SKM-1 treated with dmso at 0.1 percent for 144 hours (cell line): ENCODE measurements around the gene ACYP2.

Experiments
- DNase-seq: peaks from one replicate; lab custom pipeline; 2025; ENCODE audit not compliant: unreplicated experiment; lab: John Stamatoyannopoulos, UW

ACYP2 gene

GRCh38 chr2:54149638-54150441 is 34.4 kb downstream of the ACYP2 start:
- DNase-seq: no peak

- DNase-seq: no peak
Measured at GRCh38 chr2:54158311-54158710, 42.9 kb downstream of the ACYP2 start.

- DNase-seq: no peak
Measured at GRCh38 chr2:54161660-54162424, 46.4 kb downstream of the ACYP2 start.

DNA sequence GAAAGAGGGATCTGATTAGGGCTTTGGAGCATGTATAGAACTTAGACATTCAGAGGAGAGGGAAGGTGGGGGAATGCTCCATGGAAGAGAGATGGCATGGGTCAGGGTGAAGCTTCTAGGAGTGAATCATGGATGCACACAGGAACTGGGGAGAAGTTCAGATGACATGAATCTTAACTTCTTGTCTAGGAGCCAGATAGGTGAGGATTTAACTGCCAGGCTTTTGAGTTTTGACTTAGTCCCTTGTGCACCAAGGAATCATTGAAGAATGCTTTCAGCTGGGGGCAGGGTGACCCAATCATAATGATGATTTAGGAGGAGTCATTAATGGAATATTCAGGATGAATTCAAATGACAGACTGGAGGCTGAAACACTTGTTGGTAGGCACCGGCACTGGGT is 48.7 kb downstream of the ACYP2 start:
- no peak for DNase-seq

DNA sequence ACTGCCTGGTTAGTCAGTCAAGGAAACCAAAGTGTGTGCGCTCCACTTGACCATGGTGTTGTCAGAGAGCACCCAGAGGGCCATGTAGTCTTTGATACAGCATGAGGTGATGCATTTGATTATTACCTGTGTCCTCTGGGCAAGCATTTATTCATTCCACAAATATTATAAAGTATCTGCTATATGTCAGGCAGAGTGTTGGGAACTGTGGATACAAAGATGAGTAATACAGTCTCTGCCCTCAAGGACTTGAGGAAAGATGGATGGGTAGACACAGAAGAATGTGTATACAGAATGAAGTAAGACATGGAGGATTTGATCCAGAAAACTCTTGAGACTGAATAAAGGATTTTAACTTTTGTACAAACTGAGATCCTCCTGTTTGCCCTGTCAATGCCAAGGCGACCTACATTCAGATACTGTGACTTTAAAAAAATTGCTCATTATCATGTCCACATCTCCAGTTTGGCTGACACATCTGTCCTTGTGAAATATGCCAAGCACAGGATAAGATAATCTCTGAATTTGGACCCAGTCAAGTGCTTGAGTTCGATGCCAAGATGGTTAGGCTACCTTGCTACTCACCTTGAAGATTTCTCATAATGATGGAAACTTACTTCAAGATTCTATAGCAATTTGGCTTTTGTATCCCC is 50.8 kb downstream of the ACYP2 start:
- DNase-seq: no peak

DNA sequence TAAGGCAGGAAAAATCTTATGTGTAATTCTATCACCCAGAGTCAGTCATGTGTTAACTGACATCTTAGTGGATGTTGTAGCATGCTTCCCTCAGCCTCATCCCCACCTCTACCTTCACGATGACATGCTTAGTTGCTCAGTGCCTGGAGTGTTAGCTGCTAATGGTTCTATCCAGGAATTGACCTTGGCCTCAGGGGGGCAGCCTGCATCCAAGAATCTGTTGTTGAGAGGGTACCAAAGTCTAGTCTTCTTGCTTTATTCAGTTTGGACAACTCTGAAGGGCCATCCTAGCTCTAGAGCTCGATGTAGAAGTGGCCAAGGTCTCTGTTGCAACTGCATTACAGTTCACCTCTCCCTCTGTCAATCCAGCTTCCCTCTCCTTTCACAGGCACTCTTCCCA is 61.2 kb downstream of the ACYP2 start:
- no peak for DNase-seq

- DNase-seq: no peak
Measured at GRCh38 chr2:54183281-54183680, 67.9 kb downstream of the ACYP2 start.

- no peak for DNase-seq
Measured at GRCh38 chr2:54183972-54184371, 68.6 kb downstream of the ACYP2 start.

DNA sequence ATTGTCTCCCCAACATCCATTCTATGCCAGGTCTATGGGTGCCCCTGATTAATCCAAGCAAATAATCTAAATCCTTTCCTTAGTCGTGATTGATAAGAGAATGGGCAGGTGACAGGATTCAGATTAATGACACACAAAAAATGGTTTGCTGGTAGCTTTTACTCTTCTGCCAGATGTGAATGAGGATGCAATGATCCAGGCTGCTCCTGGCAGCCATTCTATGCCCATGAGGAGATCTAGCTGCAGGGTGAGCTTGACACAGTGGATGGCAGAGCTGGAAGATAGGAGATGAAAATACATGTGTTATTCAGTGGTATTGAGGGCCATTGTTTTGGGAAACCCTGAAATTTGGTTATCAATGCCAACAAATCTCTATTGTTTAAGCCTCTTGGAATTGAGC is 69.7 kb downstream of the ACYP2 start:
- DNase-seq: no peak

GRCh38 chr2:54187331-54187730 is 71.9 kb downstream of the ACYP2 start:
- DNase-seq: no peak

GRCh38 chr2:54189539-54189938 is 74.1 kb downstream of the ACYP2 start:
- DNase-seq: no peak

GRCh38 chr2:54191361-54192135 is 76.1 kb downstream of the ACYP2 start:
- no peak for DNase-seq

- no peak for DNase-seq
Measured at GRCh38 chr2:54194761-54195750, 79.6 kb downstream of the ACYP2 start.

DNA sequence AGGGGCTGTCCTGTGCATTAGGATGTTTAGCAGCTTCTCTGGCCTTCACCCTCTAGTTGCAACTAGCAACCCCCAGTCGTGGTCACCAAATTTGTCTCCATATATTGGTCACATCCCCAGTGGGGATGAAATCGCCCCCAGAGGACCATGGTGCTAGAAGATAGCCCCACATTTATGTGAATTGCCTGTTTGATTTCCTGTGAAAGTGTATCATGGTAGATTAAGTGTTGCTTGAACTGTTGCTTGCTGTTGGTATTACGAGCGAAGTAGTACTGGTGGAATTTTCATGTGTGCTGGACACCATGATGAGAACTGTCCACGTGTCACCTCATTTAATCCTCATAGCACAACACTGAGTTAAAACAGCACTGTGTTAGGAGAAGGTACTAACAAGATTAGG is 81.2 kb downstream of the ACYP2 start:
- DNase-seq: no peak

GRCh38 chr2:54204476-54204875 is 89.1 kb downstream of the ACYP2 start:
- no peak for DNase-seq

DNA sequence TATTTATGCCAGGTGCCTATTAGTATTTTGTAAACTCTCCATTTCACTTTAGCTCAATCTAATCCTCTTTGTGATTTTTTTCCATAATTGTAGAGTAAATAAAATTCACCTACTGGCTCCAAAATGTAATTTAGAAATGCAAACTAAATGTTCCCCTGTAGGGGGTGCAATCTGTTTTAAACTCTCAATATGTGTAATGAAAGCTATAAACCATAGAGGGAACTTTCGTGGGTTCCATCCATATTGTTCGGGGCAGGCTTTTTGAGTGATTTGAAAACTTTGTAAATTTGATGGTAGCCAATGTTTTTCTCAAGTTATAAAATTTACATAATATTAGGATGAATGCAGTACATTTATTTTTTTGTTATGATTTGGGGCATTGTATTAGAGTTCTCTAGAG is 91.2 kb downstream of the ACYP2 start:
- DNase-seq: peak; percentile 35

DNA sequence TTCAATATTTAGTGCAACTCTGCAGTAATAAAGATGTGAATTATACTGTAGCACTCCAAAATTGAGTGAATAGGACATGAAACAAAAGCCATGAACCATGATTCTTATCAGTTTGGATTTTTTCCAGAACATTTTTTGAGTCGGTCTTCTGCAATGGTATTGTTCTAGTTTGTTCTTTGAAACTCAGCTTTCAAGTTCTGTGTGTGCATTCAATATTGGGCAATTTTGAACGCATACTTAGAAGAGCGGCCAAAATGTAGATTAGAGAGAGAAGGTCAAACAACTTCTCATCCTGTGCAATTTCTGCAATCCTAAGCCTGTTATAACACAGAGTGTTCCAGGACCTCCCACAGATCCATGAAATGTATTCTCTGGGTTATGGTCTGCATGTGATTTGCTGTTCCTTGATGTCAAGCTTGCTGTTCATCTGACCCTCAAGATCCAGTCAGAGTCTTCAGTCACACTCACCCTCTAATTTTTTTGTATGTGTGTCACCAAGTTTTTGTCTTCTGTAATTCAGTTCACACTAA is 92.3 kb downstream of the ACYP2 start:
- DNase-seq: no peak

DNA sequence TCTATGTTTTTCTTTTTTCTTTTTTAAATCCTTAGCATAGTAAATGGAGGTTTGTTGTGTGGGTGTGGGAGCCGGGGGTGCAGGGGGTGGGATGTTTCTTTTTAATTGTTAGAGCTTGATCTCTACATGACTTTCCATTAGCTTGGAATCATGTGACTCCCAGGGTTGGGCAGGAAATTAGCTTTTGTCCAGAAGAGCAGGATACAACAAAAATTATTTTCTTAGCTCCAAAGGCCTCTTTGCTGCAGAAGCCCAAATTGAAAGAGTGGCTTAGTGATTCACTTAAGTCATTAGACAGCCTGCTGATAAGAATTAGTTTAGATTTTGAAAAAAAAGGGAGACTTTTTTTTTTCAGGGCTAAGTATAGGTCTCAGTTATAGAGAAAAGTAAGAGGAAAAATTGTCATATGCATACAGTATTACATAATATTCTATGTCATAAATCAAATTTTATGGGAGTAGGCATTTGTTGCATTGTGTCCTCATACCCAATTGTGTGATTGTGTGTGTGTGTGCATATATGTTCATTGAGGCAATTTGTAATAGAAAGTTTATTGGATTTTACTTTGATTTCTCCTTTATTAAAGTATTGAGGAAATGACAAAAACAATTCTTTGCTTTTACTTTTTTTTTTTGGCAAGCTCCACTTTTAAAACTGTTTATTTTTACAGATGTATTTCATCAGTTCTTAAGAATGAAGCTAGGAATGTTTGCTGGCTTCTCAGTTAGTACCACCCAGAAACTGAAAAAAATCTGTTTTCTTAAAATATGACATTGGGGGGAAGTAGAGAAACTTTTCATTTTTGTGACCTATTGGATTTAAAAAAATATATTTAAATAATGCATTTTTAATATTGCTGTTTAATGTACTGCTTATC is 93.2 kb downstream of the ACYP2 start:
- DNase-seq: no peak

GRCh38 chr2:54209379-54209778 is 94.0 kb downstream of the ACYP2 start:
- DNase-seq: no peak
